DOHH2 (cell line): ENCODE measurements around the gene MVD.

ENCODE experiments used
- H3F3A ChIP-seq: fragments of 200-600 bp; sonication (generic), shearing (Covaris generic); 2 replicates; pipeline ENCODE4 v1.6.0; 2016; ENCODE audit warnings: antibody characterized with exemption, mild to moderate bottlenecking; ENCODE audit not compliant: control insufficient read depth, insufficient read depth
- H3K27ac ChIP-seq: fragments of 200-600 bp; sonication (generic); 2 replicates; pipeline ENCODE4 v1.5.1; 2014; ENCODE audit warnings: low read depth, mild to moderate bottlenecking, low read length, moderate library complexity
- H3K27me3 ChIP-seq: fragments of 200-600 bp; sonication (generic); 2 replicates; pipeline ENCODE4 v1.6.1; 2014; ENCODE audit warnings: mild to moderate bottlenecking, low read length, mixed read lengths; ENCODE audit not compliant: control insufficient read depth
- H3K36me3 ChIP-seq: fragments of 200-600 bp; sonication (generic); 2 replicates; pipeline ENCODE4 v1.6.1; 2014; ENCODE audit warnings: mild to moderate bottlenecking, low read length, moderate library complexity, mixed read lengths; ENCODE audit not compliant: control insufficient read depth
- H3K4me1 ChIP-seq: fragments of 200-600 bp; sonication (generic); 2 replicates; pipeline ENCODE4 v1.6.1; 2014; ENCODE audit warnings: mild to moderate bottlenecking, low read length, mixed read lengths; ENCODE audit not compliant: control insufficient read depth
- H3K4me2 ChIP-seq: fragments of 200-600 bp; sonication (generic); 2 replicates; pipeline ENCODE4 v1.6.0; 2014; ENCODE audit warnings: mild to moderate bottlenecking, low read length, moderate library complexity
- H3K4me3 ChIP-seq: fragments of 200-600 bp; sonication (generic); 2 replicates; pipeline ENCODE4 v1.5.1; 2014; ENCODE audit warnings: mild to moderate bottlenecking, low read length, mixed read lengths
- H3K79me2 ChIP-seq: fragments of 200-600 bp; sonication (generic); 2 replicates; pipeline ENCODE4 v1.6.1; 2014; ENCODE audit warnings: mild to moderate bottlenecking, low read length, mixed read lengths; ENCODE audit not compliant: control insufficient read depth
- H3K9me2 ChIP-seq: fragments of 200-600 bp; sonication (generic); replicated peaks from 2 replicates; pipeline ENCODE4 v1.6.1; 2014; ENCODE audit warnings: mild to moderate bottlenecking, low read length, mixed read lengths; ENCODE audit not compliant: control insufficient read depth
- H3K9me3 ChIP-seq: fragments of 200-600 bp; sonication (generic); 2 replicates; pipeline ENCODE4 v1.6.1; 2014; ENCODE audit warnings: antibody characterized with exemption, low read length, mixed read lengths; ENCODE audit not compliant: control insufficient read depth, insufficient read depth
- H4K20me1 ChIP-seq: fragments of 200-600 bp; sonication (generic); 2 replicates; pipeline ENCODE4 v1.6.0; 2014; ENCODE audit warnings: low read depth, mild to moderate bottlenecking, antibody characterized with exemption, low read length, moderate library complexity; ENCODE audit not compliant: control insufficient read depth, insufficient read depth
- CTCF ChIP-seq: fragments of 200-600 bp; sonication (generic); IDR thresholded peaks from one replicate; pipeline ENCODE4 v1.5.1; 2014; ENCODE audit warnings: antibody characterized with exemption, mild to moderate bottlenecking, low read depth, low read length; ENCODE audit not compliant: poor library complexity, severe bottlenecking
- EZH2phosphoT487 ChIP-seq: fragments of 200-600 bp; sonication (generic); IDR thresholded peaks from 2 replicates; pipeline ENCODE4 v1.6.1; 2017; ENCODE audit warnings: borderline replicate concordance, mild to moderate bottlenecking, antibody characterized with exemption, low read length, moderate library complexity, mixed read lengths

Gene MVD, protein sequence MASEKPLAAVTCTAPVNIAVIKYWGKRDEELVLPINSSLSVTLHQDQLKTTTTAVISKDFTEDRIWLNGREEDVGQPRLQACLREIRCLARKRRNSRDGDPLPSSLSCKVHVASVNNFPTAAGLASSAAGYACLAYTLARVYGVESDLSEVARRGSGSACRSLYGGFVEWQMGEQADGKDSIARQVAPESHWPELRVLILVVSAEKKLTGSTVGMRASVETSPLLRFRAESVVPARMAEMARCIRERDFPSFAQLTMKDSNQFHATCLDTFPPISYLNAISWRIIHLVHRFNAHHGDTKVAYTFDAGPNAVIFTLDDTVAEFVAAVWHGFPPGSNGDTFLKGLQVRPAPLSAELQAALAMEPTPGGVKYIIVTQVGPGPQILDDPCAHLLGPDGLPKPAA

DNA sequence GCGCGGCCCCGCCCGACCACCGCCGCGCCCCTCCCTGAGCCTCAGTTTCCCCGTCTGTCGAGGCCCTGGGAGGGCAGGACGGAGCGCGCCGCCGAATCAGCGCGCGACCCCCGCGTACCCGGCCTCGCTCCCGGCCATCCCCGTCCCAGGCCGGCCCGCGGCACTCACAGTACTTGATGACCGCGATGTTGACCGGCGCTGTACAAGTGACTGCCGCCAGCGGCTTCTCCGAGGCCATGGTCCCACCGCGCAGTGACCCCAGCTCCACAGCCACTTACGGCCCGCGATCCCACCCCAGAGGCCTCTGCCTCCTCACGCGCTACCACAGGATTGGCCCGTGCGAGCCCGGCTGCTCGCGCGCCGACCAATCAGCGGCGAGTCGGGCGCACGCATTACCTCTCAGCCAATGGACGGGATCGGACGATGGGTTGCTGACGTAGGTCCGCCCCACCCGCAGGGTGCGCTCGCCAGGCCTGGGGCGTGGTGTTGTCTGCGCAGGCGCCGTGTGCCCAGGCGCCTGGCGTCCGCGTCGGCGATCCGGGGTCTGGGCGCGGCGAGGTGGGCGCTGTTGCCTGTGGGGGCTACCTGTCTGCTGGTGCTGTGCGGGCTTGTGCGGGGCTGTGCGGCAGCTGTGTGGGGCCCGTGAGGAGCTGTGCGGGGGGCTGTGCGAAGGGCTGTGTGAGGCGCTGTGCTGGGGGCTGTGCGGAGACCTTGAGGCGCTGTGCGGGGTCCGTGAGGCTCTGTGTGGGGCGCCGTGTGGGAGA lies at the start of gene MVD:
Gene MVD (minus strand): TSS at position 249 of the 764 bp plus-strand sequence. CDS start 11 bp downstream, at position 238.
- peak within 1 kb of the TSS; percentile 92 for H3K4me3 ChIP-seq
- H3F3A ChIP-seq: peaks cover 12% of the 10 kb centered on the region
- H3K79me2 ChIP-seq: peaks cover 71% of the 10 kb centered on the region

GRCh38 chr16:88712362-88712979 lies 49.6 kb upstream of the MVD start:
- Histone ChIP-seq H3K9me3 (no peaks in the 10 kb centered on the region), H3K4me2 (no peak overlapping the region), H3K4me1 (peaks cover 12% of the 10 kb centered on the region), H3K36me3 (peaks cover 57% of the 10 kb centered on the region), H3K79me2 (peaks cover 41% of the 10 kb centered on the region), H3K9me2 (no peaks in the 10 kb centered on the region), H3K4me3 (no peak overlapping the region), H4K20me1 (no peaks in the 10 kb centered on the region), H3K27me3 (no peaks in the 10 kb centered on the region), H3F3A (no peaks in the 10 kb centered on the region; the same call in none of the 2 replicates), H3K27ac (no peak overlapping the region)
- TF ChIP-seq EZH2phosphoT487: no peak
- no peak for TF ChIP-seq CTCF

More for the DNA sequence above, at the start of gene MVD:
- peaks cover 10% of the 10 kb centered on the region; the same call in 1 of the 2 replicates for H4K20me1 ChIP-seq
- peak within 1 kb of the TSS; percentile 82 for H3K4me2 ChIP-seq
- peaks cover 50% of the 10 kb centered on the region for H3K4me1 ChIP-seq
- no peaks in the 10 kb centered on the region for H3K9me3 ChIP-seq
- no peaks in the 10 kb centered on the region for H3K9me2 ChIP-seq
- H3K36me3 ChIP-seq: peaks cover 60% of the 10 kb centered on the region
- H3K27ac ChIP-seq: peak within 1 kb of the TSS; percentile 90
- TF ChIP-seq CTCF (no peak), EZH2phosphoT487 (no peak)
- H3K27me3 ChIP-seq: no peaks in the 10 kb centered on the region

GRCh38 chr16:88711750-88712340 lies 49.0 kb upstream of the MVD start:
- no peak overlapping the region for H3K4me3 ChIP-seq
- TF ChIP-seq CTCF: no peak
- TF ChIP-seq EZH2phosphoT487: no peak
- peaks cover 50% of the 10 kb centered on the region for H3K36me3 ChIP-seq
- peaks cover 3% of the 10 kb centered on the region; the same call in 1 of the 2 replicates for H3F3A ChIP-seq
- no peaks in the 10 kb centered on the region for H3K9me3 ChIP-seq
- H3K27ac ChIP-seq: no peak overlapping the region
- H3K79me2 ChIP-seq: peaks cover 48% of the 10 kb centered on the region
- H4K20me1 ChIP-seq: no peaks in the 10 kb centered on the region
- no peak overlapping the region for H3K4me2 ChIP-seq
- H3K4me1 ChIP-seq: peaks cover 18% of the 10 kb centered on the region
- no peaks in the 10 kb centered on the region for H3K27me3 ChIP-seq
- no peaks in the 10 kb centered on the region for H3K9me2 ChIP-seq
